Neural cell (in vitro differentiated cells): ENCODE results near the gene ASB1.

ENCODE experiments used
- CTCF ChIP-seq: fragments of 450-650 bp; IDR thresholded peaks from 2 replicates; pipeline ENCODE4 v1.5.1; 2014; ENCODE audit warnings: antibody characterized with exemption, mild to moderate bottlenecking, moderate library complexity; ENCODE audit not compliant: poor library complexity, severe bottlenecking
- EP300 ChIP-seq: fragments of 450-650 bp; conservative IDR thresholded peaks from 2 replicates; pipeline ENCODE4 v1.6.1; 2014; ENCODE audit warnings: antibody characterized with exemption, mild to moderate bottlenecking, moderate library complexity; ENCODE audit not compliant: poor library complexity, severe bottlenecking
- EZH2 ChIP-seq: fragments of 200-600, 300-800 bp; shearing (Covaris generic), sonication (generic); IDR thresholded peaks from 2 replicates; pipeline ENCODE4 v1.6.1; 2014; ENCODE audit warnings: antibody characterized with exemption, low read length, borderline replicate concordance, mild to moderate bottlenecking; ENCODE audit not compliant: insufficient read depth, poor library complexity, severe bottlenecking
- MXI1 ChIP-seq: fragments of 450-650 bp; conservative IDR thresholded peaks from 2 replicates; pipeline ENCODE4 v1.6.1; 2014; ENCODE audit warnings: antibody characterized with exemption, mild to moderate bottlenecking; ENCODE audit not compliant: poor library complexity, severe bottlenecking
- POLR2AphosphoS5 ChIP-seq: IDR thresholded peaks from 2 replicates; pipeline ENCODE4 v1.6.1; 2012
- RAD21 ChIP-seq: fragments of 450-650 bp; conservative IDR thresholded peaks from 2 replicates; pipeline ENCODE4 v1.6.1; 2014; ENCODE audit warnings: antibody characterized with exemption, mild to moderate bottlenecking, moderate library complexity
- REST ChIP-seq: IDR thresholded peaks from 2 replicates; pipeline ENCODE4 v1.6.1; 2012; ENCODE audit warnings: borderline replicate concordance
- SMC3 ChIP-seq: fragments of 450-650 bp; conservative IDR thresholded peaks from 2 replicates; pipeline ENCODE4 v1.6.1; 2014; ENCODE audit warnings: antibody characterized with exemption, mild to moderate bottlenecking, moderate library complexity; ENCODE audit not compliant: poor library complexity
- TAF1 ChIP-seq: IDR thresholded peaks from 2 replicates; pipeline ENCODE4 v1.6.1; 2012; ENCODE audit warnings: low read depth

GRCh38 chr2:238469155-238469554 lies 42.4 kb downstream of the ASB1 start:
- TF ChIP-seq POLR2AphosphoS5 (no peak), RAD21 (no peak), REST (no peak), CTCF (no peak), EZH2 (no peak), TAF1 (no peak), EP300 (no peak), MXI1 (no peak), SMC3 (no peak)
